Heart right ventricle (tissue), 16 donors: Measurements from ENCODE around the gene PACS1. TPM values are rescaled to one million over a fixed set of nuclear protein-coding genes. Genes with fewer than 3 reads are reported as not detected.

Source experiments
- ATAC-seq, 8 donors: fragments of 200-7000 bp; cut with Tn5 transposase; one replicate each; pipeline ENCODE4 v1.9.1; 2020; ENCODE audit warnings: mild to moderate bottlenecking in 8 of 8, moderate library complexity in 8 of 8, moderate number of reproducible peaks in 1 of 8
- DNase-seq, 2 donors: peaks; one replicate each; pipeline ENCODE4 v3.0.0-alpha.2; 2020
- H3K27ac ChIP-seq, 10 donors: fragments of 200-600 bp; sonication (generic) in 2 of 10; one replicate each; pipeline versions ENCODE4 v1.5.0 to v1.8.0; 2020 to 2022; ENCODE audit warnings: mild to moderate bottlenecking in 3 of 10
- H3K27me3 ChIP-seq, 7 donors: fragments of 200-600 bp; one replicate each; pipeline ENCODE4 v1.8.0; 2021 to 2022; ENCODE audit warnings: mild to moderate bottlenecking in 2 of 7
- H3K36me3 ChIP-seq, 9 donors: fragments of 200-600 bp; sonication (generic) in 1 of 9; one replicate each; pipeline versions ENCODE4 v1.5.0 to v1.8.0; 2020 to 2022; ENCODE audit warnings: mild to moderate bottlenecking in 2 of 9
- H3K4me1 ChIP-seq, 9 donors: fragments of 200-600 bp; sonication (generic) in 1 of 9; one replicate each; pipeline versions ENCODE4 v1.5.0 to v1.8.0; 2020 to 2022; ENCODE audit warnings: mild to moderate bottlenecking in 4 of 9
- H3K4me3 ChIP-seq, 10 donors: fragments of 200-600 bp; sonication (generic) in 2 of 10; one replicate each; pipeline versions ENCODE4 v1.5.0 to v1.8.0; 2020 to 2022; ENCODE audit warnings: mild to moderate bottlenecking in 7 of 10, moderate library complexity in 2 of 10
- H3K9me3 ChIP-seq, 11 donors: fragments of 200-600 bp in 10 of 11; sonication (generic) in 2 of 11; one replicate each; pipeline versions ENCODE4 v1.5.0 to v1.8.0; 2013 to 2022; ENCODE audit warnings: mild to moderate bottlenecking in 2 of 11, control low read depth in 1 of 11, moderate library complexity in 1 of 11
- CTCF ChIP-seq, 9 donors: fragments of 200-600 bp; sonication (generic) in 2 of 9; IDR thresholded peaks; one replicate each; pipeline versions ENCODE4 v1.5.0 to v1.8.0; 2021 to 2022; ENCODE audit warnings: antibody characterized with exemption in 9 of 9, mild to moderate bottlenecking in 5 of 9, moderate library complexity in 1 of 9
- WGBS, 2 donors: extraction: QIAGEN DNeasy Blood & Tissue Kit; methylation state at CpG; one replicate each; pipeline ENCODE4 v1.1.7; 2013; ENCODE audit warnings: inconsistent platforms in 1 of 2; 5-methylcytosine and 5-hydroxymethylcytosine counted together
- intact Hi-C, 10 donors: fragments of 100-400 bp; cut with DNase I; formaldehyde crosslinking; loops; one replicate each; pipeline versions ENCODE4 v1.11.1 to v1.14.2; 2022
- polyA plus RNA-seq, 2 donors: library from polyadenylated mRNA; stranded (reverse); fragments of 200-250 nt; gene quantifications; one replicate each; pipeline ENCODE4 v1.2.3, GENCODE V29; 2013
- total RNA-seq, 10 donors: library from RNA; stranded (reverse); fragmentation: NEBNext Ultra II Directional in 3 of 10; extraction: Animal tissue kit (Norgen Biotek cat#: 25700) in 3 of 10; gene quantifications; one replicate each; pipeline versions ENCODE4 v1.2.1 to v1.2.4, GENCODE V29; 2021 to 2023
- donor health status: Arrhythmogenic right ventricular cardiomyopathy.
- donor health status: ischemic (EF 13 %, LVEDD 7.1; RV severe dilation, severe dysfunction).
- donor health status: healthy with polysubstance abuse.
- donor health status: DM: no; HTN: yes; CAD: no.
- donor health status: DM: no; HTN: no; CAD: no.
- donor health status: ischemic (EF 25% LVEDD 6.9; RV normal size, moderate dysfunction).
- donor health status: ischemic (EF 25% LVEDD 5.7; RV mildly dilated, moderate dysfunction).
- donor health status: healthy.
- donor health status: DM: yes; HTN: yes; CAD: no.
- donor health status: Ischemic cardiomyopathy.
- donor health status: ischemic (EF 35%, LVEDD 5.7; RV mildly dilated, moderate dysfunction).
- donor health status: nonischemic (EF 11% LVEDD 7.7; RV severe dilation, severe dysfunction).
- donor health status: DM: yes; HTN: yes; CAD: no.
- donor health status: PGD.
- donor health status: ischemic (EF 29% LVEDD 5.4; RV normal size, mild dysfunction).
- donor health status: nonischemic (EF 23%, LVEDD 6.1; RV moderate dilation, normal function).

The PACS1 gene
- total and polyA plus RNA-seq, 12 donors, result 24.1 to 121 (median 69.7) TPM

- Histone ChIP-seq H3K27ac (no peak overlapping the region), H3K36me3 (peaks cover 4 to 100% (median 88%) of the 10 kb centered on the region in 9 donors), H3K9me3 (peaks cover 0 to 2% (median 0%) of the 10 kb centered on the region in 11 donors), H3K4me3 (no peak overlapping the region), H3K27me3 (no peaks in the 10 kb centered on the region), H3K4me1 (peaks cover 0 to under 1% (median 0%) of the 10 kb centered on the region in 9 donors)
- TF ChIP-seq CTCF (IDR thresholded peaks at IDR 0.05), result no peak
- ATAC-seq (no peak), DNase-seq (no peak)
- intact Hi-C loops, result no loop called here
- 79 to 80% methylated on average over 8 of the region's 8 CpGs for WGBS, 2 donors
Measured at GRCh38 chr11:66059966-66060680, 9.9 kb upstream of the PACS1 start.

- Histone ChIP-seq H3K4me1 (peaks cover 0 to 6% (median 0%) of the 10 kb centered on the region in 9 donors), H3K27ac (no peak overlapping the region), H3K27me3 (no peaks in the 10 kb centered on the region), H3K4me3 (no peak overlapping the region), H3K36me3 (peaks cover 4 to 100% (median 88%) of the 10 kb centered on the region in 9 donors), H3K9me3 (peaks cover 0 to 3% (median 0%) of the 10 kb centered on the region in 11 donors)
- no peak for TF ChIP-seq CTCF (IDR thresholded peaks at IDR 0.05)
- no peak for DNase-seq
- ATAC-seq, result no peak
- intact Hi-C loops, result no loop called here
- 78 to 79% methylated on average over 6 of the region's 6 CpGs for WGBS, 2 donors
Measured at GRCh38 chr11:66061268-66061667, 8.8 kb upstream of the PACS1 start.

- Histone ChIP-seq H3K27ac (no peak overlapping the region), H3K36me3 (peaks cover 4 to 100% (median 89%) of the 10 kb centered on the region in 9 donors), H3K9me3 (peaks cover 0 to 3% (median 0%) of the 10 kb centered on the region in 11 donors), H3K27me3 (no peaks in the 10 kb centered on the region), H3K4me3 (no peak overlapping the region), H3K4me1 (peaks cover 0 to 15% (median 0%) of the 10 kb centered on the region in 9 donors)
- ATAC-seq (no peak), DNase-seq (no peak)
- TF ChIP-seq CTCF (IDR thresholded peaks at IDR 0.05), result no peak
- intact Hi-C loops, result no loop called here
- 93 to 95% methylated on average over 2 of the region's 2 CpGs for WGBS, 2 donors
Measured at GRCh38 chr11:66062408-66062807, 7.7 kb upstream of the PACS1 start.

GRCh38 chr11:66063900-66064299, 6.2 kb upstream of the PACS1 start:
- 96 to 97% methylated on average over 2 of the region's 2 CpGs for WGBS, 2 donors
- Histone ChIP-seq H3K27ac (no peak overlapping the region), H3K4me3 (no peak overlapping the region), H3K4me1 (peaks cover 8 to 29% (median 12%) of the 10 kb centered on the region in 9 donors), H3K27me3 (no peaks in the 10 kb centered on the region), H3K9me3 (peaks cover 0 to 3% (median 0%) of the 10 kb centered on the region in 11 donors), H3K36me3 (peaks cover 6 to 100% (median 84%) of the 10 kb centered on the region in 9 donors)
- TF ChIP-seq CTCF (IDR thresholded peaks at IDR 0.05), result no peak
- DNase-seq, result no peak
- intact Hi-C loops, result no loop called here
- ATAC-seq, result no peak
